OCI-LY7 (cell line): ENCODE data around the gene RARG. TPM values are rescaled to one million over a fixed set of nuclear protein-coding genes. Genes with fewer than 3 reads are reported as not detected.

Experiments
- BruUV-seq: library from RNA; stranded (reverse); fragments of 400-500 nt; replicated peaks from 2 replicates; lab custom pipeline; 2021; lab: Mats Ljungman, UMichigan
- CTCF ChIA-PET: fragments of 300-600 bp; sonication (Branson Sonifier 250); formaldehyde crosslinking; loops from one replicate; lab custom pipeline; 2022; ENCODE audit warnings: antibody characterized with exemption; ENCODE audit not compliant: unreplicated experiment; lab: Charles Lee
- POLR2A ChIA-PET: fragments of 300-600 bp; sonication (Branson Sonifier 250); formaldehyde crosslinking; loops from one replicate; lab custom pipeline; 2022; ENCODE audit warnings: antibody characterized with exemption; lab: Charles Lee
- DNase-seq: peaks from one replicate; pipeline ENCODE4 v3.0.0-alpha.2; 2015; ENCODE audit warnings: low spot score
- H2AFZ ChIP-seq: fragments of 200-600 bp; sonication (generic), shearing (Covaris generic); 2 replicates; pipeline ENCODE4 v1.6.1; 2014; ENCODE audit warnings: mild to moderate bottlenecking, antibody characterized with exemption, low read length, moderate library complexity
- H3K27ac ChIP-seq: fragments of 200-600 bp; sonication (generic); 2 replicates; pipeline ENCODE4 v1.5.1; 2014; ENCODE audit warnings: mixed run types, low read depth, mild to moderate bottlenecking, moderate library complexity, low read length, inconsistent platforms; ENCODE audit not compliant: poor library complexity, severe bottlenecking
- H3K36me3 ChIP-seq: fragments of 200-600 bp; sonication (generic); 2 replicates; pipeline ENCODE4 v1.6.1; 2014; ENCODE audit warnings: mild to moderate bottlenecking, antibody characterized with exemption, low read length, moderate library complexity, mixed read lengths; ENCODE audit not compliant: insufficient read depth
- H3K4me1 ChIP-seq: fragments of 200-600 bp; sonication (generic); 2 replicates; pipeline ENCODE4 v1.5.1; 2014; ENCODE audit warnings: mild to moderate bottlenecking, low read length; ENCODE audit not compliant: insufficient read depth, poor library complexity, severe bottlenecking
- H3K4me2 ChIP-seq: fragments of 200-600 bp; sonication (generic); 2 replicates; pipeline ENCODE4 v1.6.1; 2014; ENCODE audit warnings: mild to moderate bottlenecking, low read length
- H3K4me3 ChIP-seq: fragments of 200-600 bp; sonication (generic); 2 replicates; pipeline ENCODE4 v1.5.1; 2014; ENCODE audit warnings: mild to moderate bottlenecking, low read depth, low read length; ENCODE audit not compliant: poor library complexity, severe bottlenecking
- H3K79me2 ChIP-seq: fragments of 200-600 bp; sonication (generic); 2 replicates; pipeline ENCODE4 v1.6.1; 2016; ENCODE audit warnings: low read depth, mild to moderate bottlenecking, low read length, moderate library complexity, mixed read lengths; ENCODE audit not compliant: insufficient read depth
- H3K9me2 ChIP-seq: fragments of 200-600 bp; sonication (generic); 2 replicates; pipeline ENCODE4 v1.6.1; 2016; ENCODE audit warnings: mild to moderate bottlenecking, low read length, mixed read lengths; ENCODE audit not compliant: insufficient read depth
- H3K9me3 ChIP-seq: fragments of 200-600 bp; sonication (generic); 2 replicates; pipeline ENCODE4 v1.6.1; 2014; ENCODE audit warnings: mild to moderate bottlenecking, mixed run types, low read length, mixed read lengths
- H4K20me1 ChIP-seq: fragments of 200-600 bp; sonication (generic); 2 replicates; pipeline ENCODE4 v1.6.1; 2014; ENCODE audit warnings: mild to moderate bottlenecking, antibody characterized with exemption, low read length, moderate library complexity, mixed read lengths; ENCODE audit not compliant: insufficient read depth
- EZH2phosphoT487 ChIP-seq: fragments of 200-600 bp; sonication (generic); IDR thresholded peaks from 2 replicates; pipeline ENCODE4 v1.6.1; 2018; ENCODE audit warnings: low read depth, borderline replicate concordance, mild to moderate bottlenecking, mixed run types, antibody characterized with exemption, low read length, moderate library complexity, mixed read lengths
- intact Hi-C: fragments of 100-400 bp; cut with micrococcal nuclease; formaldehyde crosslinking; loops from one replicate; pipeline ENCODE4 v1.10.0; 2022; ENCODE audit not compliant: unreplicated experiment
- total RNA-seq, 2 experiments: library from RNA; depleted of rRNA in 1 of 2; stranded (reverse); fragments of >200 nt in 1 of 2; shearing (Covaris generic) in 1 of 2; gene quantifications; 2 replicates each; pipeline ENCODE4 v1.2.3, GENCODE V29; 2014 to 2022
- TF ChIP-seq, protein P1 (sequence below): fragments of 200-600 bp; sonication (generic); conservative IDR thresholded peaks from 2 replicates; pipeline ENCODE4 v1.5.1; 2014; ENCODE audit warnings: mild to moderate bottlenecking, antibody characterized with exemption, low read length, moderate library complexity, mixed read lengths

Gene RARG
- total RNA-seq, 2 experiments from 2014 or later = 7.0 to 8.4 TPM

- DNase-seq = no peak
- BruUV-seq = no TSS peak
- H3K27ac ChIP-seq = no peak overlapping the region
- no peaks in the 10 kb centered on the region for H4K20me1 ChIP-seq
- H3K79me2 ChIP-seq = no peaks in the 10 kb centered on the region
- peaks cover 12% of the 10 kb centered on the region for H3K4me1 ChIP-seq
- H3K36me3 ChIP-seq = no peaks in the 10 kb centered on the region
- 0 out of 2 replicates have a peak overlapping the region, but pooled peaks have one; percentile 22 for H2AFZ ChIP-seq
- peak overlapping the region; percentile 50 for H3K4me2 ChIP-seq
- ChIA-PET POLR2A (interaction anchor here (0.6 to 1.6 kb wide), 6 partner anchors 10 to 257 kb away, joined by 3 to 7 read pairs (median 4); partner anchors contain the start of genes ESPL1 and TARBP2), CTCF (interaction anchor here (0.9 kb wide), 1 partner anchor 23 kb away, joined by 3 read pairs; no protein-coding TSS in a partner anchor)
- H3K9me3 ChIP-seq = no peaks in the 10 kb centered on the region
- intact Hi-C loops = no loop called here
- TF ChIP-seq, protein P1, sequence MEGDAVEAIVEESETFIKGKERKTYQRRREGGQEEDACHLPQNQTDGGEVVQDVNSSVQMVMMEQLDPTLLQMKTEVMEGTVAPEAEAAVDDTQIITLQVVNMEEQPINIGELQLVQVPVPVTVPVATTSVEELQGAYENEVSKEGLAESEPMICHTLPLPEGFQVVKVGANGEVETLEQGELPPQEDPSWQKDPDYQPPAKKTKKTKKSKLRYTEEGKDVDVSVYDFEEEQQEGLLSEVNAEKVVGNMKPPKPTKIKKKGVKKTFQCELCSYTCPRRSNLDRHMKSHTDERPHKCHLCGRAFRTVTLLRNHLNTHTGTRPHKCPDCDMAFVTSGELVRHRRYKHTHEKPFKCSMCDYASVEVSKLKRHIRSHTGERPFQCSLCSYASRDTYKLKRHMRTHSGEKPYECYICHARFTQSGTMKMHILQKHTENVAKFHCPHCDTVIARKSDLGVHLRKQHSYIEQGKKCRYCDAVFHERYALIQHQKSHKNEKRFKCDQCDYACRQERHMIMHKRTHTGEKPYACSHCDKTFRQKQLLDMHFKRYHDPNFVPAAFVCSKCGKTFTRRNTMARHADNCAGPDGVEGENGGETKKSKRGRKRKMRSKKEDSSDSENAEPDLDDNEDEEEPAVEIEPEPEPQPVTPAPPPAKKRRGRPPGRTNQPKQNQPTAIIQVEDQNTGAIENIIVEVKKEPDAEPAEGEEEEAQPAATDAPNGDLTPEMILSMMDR = no peak
- TF ChIP-seq EZH2phosphoT487 = no peak
- no peaks in the 10 kb centered on the region for H3K9me2 ChIP-seq
- H3K4me3 ChIP-seq = no peak overlapping the region
These were observed 12.3 kb upstream of the RARG start for GRCh38 chr12:53244337-53244736.

- CTCF ChIA-PET = interaction anchor here (0.6 kb wide), 1 partner anchor 9 kb away, joined by 5 read pairs; no protein-coding TSS in a partner anchor
These were observed 9.8 kb upstream of the RARG start for GRCh38 chr12:53241623-53242412.

More at GRCh38 chr12:53241623-53242412, 9.8 kb upstream of the RARG start:
- no peaks in the 10 kb centered on the region for H3K9me2 ChIP-seq
- no peak overlapping the region for H3K4me2 ChIP-seq
- H3K4me3 ChIP-seq = no peak overlapping the region
- H3K36me3 ChIP-seq = no peaks in the 10 kb centered on the region
- no peaks in the 10 kb centered on the region for H4K20me1 ChIP-seq
- no peaks in the 10 kb centered on the region for H3K79me2 ChIP-seq
- DNase-seq = no peak
- POLR2A ChIA-PET = no interaction called here
- H3K27ac ChIP-seq = no peak overlapping the region
- BruUV-seq = no TSS peak
- H3K9me3 ChIP-seq = no peaks in the 10 kb centered on the region
- no peak overlapping the region for H2AFZ ChIP-seq
- H3K4me1 ChIP-seq = peaks cover 12% of the 10 kb centered on the region
- intact Hi-C loops = no loop called here
- no peak for TF ChIP-seq EZH2phosphoT487
- TF ChIP-seq, protein P1 = no peak
